GM18868 (cell line): ENCODE measurements around the gene SLCO2B1.
A peak's percentile ranks its signal among the peaks of the same experiment; 100 is the strongest.

Experiments used
- ATAC-seq: cut with Tn5 transposase; IDR thresholded peaks from one replicate; pipeline ENCODE4 v1.9.1; 2021; ENCODE audit warnings: mild to moderate bottlenecking, moderate library complexity; ENCODE audit not compliant: unreplicated experiment

Gene SLCO2B1

DNA sequence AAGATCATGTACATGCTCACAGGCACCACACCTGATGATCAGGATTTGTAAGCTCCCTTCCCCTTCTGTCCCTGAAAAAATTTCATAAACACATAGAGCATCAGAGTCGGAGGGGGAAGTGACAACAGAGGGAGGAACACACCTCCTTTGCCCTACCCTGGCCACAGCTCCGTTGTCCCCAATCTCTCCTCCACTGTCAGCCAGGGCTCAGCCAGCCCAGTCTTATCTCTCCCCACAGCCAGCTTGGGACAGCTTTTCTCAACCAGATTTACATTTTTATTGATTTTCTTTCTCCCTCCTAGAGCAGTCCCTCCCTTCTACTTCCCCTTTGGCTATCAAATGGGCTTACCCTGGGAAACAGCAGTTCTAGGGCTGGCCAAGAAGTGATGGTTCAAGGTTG lies 57.5 kb downstream of the SLCO2B1 start:
- ATAC-seq, result no peak

DNA sequence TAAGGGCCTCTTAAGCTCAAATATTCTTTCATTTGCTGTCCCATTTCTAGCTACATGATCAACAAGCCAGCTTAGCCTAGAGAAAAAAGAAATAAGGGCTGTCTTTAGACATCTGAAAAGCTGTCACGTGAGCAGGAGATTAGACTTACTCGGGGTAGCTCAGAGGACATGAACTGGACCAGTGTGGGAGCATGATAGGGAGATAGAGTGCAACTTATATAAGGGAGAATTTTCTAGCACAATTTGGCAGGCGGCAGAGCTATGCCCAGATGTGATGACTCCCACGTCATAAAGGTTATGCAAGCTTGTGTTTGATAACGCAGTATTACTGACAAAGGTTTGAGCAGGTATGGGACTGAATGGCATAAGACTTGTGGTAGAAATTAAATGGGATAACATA lies 61.5 kb downstream of the SLCO2B1 start:
- no peak for ATAC-seq

DNA sequence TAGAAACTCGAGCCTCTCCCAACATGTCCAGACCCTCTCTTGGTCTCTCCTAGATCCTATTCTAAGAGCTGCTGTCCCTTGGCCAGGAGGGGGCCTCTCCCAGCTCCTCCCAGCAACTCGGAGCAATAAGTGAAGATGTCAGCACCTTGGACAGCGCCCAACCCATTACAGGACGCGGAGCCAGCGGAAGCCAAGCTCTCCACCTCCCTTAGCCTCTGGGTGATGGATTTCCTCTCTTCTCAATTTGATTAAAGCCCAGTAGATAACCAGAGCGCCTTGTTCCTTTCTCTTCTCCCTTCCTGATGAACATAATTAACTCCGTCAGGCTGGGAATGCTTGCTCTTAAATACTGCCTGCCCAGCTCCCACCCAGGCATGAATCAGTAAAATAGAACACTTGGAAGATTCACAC lies 63.5 kb downstream of the SLCO2B1 start:
- ATAC-seq, result no peak

DNA sequence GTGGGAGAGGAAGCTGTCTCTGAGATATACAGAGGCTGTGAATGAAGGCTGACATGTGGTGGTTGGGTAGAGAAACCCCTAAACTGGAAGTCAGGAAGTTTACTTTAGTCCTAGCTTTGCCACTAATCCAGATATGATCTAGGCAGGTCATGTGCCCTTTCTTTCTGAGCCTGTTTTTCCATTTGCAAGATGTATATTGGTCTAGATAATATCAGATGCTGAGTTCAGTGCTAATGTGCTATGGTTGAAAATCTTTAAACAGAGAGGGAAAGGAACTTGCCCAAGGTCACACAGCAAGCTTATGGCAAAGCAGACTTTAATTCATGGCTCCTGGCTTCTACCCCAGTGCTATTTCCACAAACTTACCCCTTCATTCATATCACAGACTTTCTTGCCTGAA lies 63.9 kb downstream of the SLCO2B1 start:
- ATAC-seq, result no peak

DNA sequence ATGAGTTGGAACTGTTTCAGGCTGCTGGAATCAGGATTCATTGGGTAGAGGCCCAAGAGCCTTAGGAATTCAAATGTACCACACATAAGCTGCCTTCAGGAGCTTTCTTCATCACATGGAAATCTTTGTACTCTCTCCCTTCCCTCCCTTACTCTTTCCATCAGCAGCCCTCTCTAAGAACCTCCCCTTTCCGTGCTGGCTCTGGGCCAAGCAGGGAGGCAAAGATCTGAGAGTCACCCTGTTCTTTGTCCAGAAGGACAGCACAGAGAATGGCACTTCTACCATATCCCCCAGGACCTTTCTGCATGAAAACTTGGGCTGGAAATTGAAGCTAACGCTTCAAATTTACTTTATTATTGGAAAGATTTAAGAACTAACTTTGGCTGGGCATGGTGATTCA lies 69.0 kb downstream of the SLCO2B1 start:
- no peak for ATAC-seq

DNA sequence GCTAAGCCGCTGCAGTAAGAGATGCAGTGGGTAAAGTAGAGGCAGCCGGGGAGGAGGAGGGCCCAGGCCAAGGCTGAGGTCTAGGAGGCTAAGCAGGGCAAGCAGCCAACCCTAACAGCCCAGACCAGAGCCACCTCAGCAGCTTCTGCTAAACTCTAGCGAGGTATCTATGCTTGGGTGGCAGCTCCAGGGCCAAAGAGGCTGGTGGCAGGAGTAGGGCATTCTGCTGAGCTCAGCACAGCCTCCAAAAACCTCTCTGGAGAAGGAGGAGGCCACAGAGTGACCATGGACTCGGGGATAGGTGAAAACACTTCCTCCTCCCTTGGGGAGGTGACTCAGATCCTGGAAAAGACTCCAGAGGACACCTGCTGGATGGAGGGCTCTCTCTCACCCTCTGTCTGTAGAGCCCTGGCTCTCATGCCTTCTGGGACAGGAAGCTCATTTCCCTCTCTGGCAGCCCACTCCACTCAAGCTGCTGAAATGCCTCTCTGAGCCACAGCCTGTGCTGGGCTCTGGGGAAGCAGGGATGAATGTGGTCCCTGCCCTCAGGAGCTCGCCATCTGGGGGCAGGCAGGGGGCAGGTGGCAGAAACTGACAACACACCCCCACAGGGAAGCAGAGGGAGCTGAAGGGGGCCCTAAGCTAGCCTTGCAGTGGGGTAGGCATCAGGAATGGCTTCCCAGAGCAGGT lies 73.2 kb downstream of the SLCO2B1 start:
- ATAC-seq, result no peak

DNA sequence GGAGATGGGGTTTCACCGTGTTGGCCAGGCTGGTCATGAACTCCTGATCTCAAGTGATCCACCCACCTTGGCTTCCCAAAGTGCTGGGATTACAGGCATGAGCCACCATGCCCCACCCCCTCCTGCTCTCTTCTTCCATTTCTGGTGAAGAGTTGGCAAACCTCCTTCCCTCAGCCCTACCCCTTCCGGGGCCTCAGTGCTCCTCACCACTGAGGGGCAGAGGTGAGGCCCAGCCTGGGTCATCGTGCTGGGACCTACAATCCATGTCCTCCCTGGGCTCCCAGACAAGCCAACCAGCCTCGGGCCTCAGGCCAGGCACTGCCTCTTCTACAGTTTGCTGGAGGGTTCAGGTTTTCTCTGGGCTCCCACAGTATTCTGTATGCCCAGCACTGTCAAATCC lies 74.9 kb downstream of the SLCO2B1 start:
- ATAC-seq, result no peak

DNA sequence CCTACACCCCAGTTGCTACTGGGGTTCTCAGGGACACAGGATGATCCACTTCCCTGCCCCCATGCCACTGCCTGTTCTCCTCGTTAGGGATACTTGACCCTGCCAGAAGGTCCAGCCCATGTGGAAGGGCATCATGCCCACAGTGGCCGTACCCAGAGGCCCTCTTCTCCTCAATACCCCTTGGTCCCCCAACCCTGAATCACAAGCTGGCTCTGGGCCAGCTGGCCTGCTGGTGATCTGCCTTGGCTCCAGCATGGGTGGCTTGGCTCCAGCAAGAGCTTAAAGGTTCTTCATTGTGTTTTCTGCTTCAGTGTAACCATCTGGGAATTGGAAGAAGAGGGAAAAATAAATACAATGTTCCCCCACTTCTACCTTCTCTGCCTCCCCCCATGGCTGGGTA lies 78.6 kb downstream of the SLCO2B1 start:
- no peak for ATAC-seq

DNA sequence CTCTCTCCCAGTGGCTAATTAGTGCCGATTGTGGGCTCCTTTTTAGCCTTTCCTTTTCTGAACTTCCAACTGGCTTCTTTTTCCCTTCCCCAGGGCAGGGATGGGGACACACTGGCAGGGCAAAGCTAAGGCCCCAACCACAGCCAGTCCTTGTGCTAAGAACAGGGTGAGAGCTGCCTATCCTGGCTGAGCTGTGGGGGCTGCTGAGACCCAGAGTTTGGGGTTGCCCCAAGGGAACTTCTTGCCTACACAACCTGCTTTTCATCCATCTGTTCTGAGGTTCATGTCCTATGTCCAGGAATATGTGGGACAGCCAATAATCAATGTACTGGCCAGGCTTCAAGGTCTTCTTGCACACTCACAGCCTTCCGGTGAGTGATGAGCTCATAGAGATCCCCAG lies 79.7 kb downstream of the SLCO2B1 start:
- ATAC-seq, result no peak

DNA sequence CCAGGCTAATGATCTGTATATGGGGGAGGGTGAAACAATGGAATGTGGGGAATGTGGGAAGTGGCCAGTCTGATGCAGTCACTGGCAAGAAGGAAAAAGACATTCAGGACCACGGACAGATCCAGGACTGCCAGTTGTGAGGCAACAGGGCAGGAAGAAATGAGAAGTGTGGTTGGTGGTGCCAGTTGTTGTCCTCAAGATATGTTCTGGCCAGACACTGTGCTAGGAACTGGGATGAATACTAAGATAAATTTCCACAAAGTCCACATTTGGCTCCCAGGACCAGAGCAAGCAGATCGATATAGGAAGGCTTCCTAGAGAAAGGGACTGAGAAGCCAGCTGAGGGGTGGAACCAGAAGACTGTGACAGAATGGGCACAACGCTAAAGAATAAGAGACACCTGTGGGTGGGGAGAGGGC lies 82.9 kb downstream of the SLCO2B1 start:
- no peak for ATAC-seq

DNA sequence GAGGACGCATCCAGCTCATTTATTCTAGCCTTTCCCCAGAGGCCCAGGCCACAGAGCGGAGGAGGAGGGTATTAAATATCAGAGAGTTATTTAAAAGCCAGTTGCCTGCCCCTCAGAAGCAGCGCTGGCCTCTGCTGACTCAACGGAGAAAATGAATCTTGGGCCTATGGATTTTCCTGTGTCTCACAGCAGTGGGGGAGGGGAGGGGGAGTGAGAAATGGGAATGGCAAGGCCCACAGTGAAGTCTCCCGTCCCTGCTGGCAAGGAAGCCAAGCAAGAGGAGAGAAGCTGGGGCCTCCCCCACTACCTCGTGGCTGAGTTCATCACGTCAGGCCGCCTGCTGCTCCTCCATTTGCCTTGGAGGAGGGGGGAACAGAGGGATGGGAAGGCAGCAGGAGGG lies 85.2 kb downstream of the SLCO2B1 start:
- ATAC-seq, result no peak

DNA sequence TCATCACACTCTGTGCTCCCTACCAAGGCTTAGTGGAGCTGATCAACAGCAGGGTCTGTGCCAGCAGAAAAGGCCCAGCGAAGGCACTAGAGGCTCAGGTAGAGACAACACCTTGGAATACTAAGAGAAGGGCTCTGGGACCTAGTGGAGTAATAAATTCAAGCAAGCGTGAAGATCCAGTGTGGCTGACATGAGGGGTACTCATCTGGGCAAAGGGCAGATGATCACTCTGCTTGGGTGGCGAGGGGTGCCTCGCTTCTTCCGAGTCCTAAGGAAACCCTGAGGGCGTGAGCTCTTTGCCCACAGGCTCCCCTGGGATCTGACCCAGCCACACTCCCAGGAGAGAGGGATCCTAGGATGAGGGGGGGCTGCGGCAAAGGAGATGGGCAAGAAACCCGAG lies 86.1 kb downstream of the SLCO2B1 start:
- ATAC-seq, result no peak

DNA sequence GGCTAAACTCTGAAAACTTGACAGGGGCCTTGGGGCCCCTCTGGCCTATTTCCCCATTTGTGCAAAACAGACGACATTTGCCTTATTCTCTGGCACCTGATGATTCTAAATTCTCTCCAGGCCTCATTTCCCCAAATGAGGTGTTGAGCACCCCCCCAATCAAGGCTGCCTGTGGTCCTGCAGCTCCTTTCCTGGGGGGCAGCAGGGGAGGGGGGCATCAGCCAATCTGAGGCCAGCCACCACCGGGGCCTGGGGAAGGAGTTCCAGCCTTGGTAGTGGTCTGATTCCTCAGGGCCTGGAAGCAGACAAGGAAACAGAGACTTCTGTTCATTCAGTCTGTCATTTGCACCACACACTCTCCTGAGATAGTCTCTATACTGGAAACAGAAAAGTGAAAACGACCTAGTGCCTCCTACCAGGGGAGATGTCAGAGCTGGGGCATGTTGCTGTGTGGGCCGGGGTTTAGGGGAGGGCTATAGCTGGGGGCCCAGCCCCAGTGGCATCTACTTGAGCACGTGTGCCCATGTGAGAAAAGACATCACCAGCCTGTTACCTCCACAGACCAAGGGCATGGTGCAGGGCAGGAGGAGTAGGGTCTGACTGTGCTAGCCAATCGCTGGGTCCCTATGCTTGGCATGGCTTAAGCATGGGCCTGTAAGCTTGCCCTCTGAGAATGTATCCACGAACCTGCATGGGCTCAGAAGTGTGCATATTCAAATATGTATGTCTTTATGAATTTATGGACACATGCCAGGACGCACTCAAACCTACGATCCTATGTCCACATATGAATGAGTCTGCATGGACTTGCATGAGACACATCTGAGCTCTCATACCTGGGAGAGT lies 87.9 kb downstream of the SLCO2B1 start:
- ATAC-seq, result no peak

DNA sequence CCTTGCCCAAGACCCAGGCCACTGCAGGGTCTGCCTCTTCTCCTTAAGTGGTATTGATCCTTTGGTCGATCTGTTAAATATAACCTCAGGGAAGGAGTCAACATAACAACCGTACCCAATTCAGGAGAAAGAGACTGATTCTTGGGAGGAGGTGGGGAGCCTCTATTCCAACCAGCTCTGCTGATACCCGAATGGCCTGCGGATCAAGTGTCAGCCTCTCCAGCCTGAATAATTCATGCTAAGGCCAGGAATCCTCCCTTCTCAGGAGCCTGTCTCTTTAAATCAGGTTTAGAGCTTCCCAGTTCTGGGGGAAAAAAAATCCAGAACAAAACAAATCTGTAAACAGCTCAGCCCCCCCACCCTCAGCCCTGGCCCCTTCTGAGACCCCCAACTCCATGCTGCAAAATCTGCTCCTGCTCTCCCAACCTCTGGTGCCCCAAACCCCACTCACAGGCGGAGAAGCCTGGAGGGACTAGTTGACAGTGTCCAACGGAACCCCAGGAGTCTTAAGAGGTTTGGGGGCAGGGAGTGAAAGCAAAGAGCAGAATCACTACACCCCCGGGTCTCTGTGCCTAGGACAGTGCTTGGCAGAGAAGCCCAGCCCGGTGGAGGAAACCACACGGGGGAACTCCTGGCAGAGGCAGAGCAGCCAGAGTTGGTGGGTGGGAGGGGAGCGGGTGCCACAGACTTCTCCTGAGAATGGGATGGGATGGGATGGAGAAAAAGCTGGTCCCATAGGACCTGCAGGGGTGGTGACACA lies 88.8 kb downstream of the SLCO2B1 start:
- ATAC-seq, result no peak

DNA sequence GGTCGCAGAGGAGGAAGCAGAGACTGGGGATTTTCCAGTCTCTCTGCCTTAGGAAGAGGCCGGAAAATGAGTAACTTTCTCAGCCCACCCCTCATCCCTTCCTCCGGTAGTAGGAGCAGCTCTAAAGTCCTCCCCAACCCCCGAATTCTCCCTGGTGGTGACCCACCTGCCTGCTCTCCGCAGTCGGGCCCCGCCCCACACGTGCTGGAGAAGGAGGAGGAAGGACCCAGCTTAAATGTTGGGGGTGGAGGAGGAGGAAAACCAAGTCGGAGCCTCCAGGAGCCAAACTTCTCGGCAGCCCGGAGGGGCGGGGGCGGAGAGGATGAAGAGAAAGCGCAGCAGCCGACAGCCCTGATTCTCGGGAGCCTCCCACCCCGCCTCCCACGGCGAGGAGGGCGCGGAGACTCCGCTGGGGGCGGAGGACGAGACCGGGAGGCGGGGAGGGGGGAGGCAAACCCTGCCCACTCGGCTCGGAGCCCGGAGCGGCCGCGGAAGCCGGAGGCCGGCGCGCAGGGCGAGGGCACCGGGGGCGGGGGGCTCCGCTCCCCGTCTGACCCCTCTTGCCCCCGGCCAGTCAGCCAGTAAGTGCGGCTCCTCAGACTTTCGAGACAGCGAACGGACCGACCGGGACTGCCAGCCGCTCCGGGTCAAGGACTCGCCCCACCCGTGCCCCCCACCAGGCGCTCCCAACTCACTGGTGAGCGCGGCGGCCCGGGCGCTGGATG lies 89.6 kb downstream of the SLCO2B1 start, which contains the start of gene TPBGL:
TSS of gene TPBGL (plus strand) at position 464 of the 725 bp plus-strand sequence. CDS start 276 bp downstream, outside the sequence.
- ATAC-seq, result no peak

DNA sequence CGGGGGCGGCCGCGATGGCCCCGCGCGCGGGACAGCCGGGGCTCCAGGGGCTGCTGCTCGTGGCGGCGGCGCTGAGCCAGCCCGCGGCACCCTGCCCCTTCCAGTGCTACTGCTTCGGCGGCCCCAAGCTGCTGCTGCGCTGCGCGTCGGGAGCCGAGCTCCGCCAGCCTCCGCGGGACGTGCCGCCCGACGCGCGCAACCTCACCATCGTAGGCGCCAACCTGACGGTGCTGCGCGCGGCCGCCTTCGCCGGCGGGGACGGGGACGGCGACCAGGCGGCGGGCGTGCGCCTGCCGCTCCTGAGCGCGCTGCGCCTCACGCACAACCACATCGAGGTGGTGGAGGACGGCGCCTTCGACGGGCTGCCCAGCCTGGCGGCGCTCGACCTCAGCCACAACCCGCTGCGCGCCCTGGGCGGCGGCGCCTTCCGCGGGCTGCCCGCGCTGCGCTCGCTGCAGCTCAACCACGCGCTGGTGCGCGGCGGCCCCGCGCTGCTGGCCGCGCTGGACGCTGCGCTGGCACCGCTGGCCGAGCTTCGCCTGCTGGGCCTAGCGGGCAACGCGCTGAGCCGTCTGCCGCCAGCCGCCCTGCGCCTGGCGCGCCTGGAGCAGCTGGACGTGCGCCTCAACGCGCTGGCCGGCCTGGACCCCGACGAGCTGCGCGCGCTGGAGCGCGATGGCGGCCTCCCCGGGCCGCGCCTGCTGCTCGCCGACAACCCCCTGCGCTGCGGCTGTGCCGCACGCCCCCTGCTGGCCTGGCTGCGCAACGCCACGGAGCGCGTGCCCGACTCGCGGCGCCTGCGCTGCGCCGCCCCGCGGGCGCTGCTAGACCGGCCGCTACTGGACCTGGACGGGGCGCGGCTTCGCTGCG lies 90.4 kb downstream of the SLCO2B1 start:
- ATAC-seq, result peak; percentile 85

DNA sequence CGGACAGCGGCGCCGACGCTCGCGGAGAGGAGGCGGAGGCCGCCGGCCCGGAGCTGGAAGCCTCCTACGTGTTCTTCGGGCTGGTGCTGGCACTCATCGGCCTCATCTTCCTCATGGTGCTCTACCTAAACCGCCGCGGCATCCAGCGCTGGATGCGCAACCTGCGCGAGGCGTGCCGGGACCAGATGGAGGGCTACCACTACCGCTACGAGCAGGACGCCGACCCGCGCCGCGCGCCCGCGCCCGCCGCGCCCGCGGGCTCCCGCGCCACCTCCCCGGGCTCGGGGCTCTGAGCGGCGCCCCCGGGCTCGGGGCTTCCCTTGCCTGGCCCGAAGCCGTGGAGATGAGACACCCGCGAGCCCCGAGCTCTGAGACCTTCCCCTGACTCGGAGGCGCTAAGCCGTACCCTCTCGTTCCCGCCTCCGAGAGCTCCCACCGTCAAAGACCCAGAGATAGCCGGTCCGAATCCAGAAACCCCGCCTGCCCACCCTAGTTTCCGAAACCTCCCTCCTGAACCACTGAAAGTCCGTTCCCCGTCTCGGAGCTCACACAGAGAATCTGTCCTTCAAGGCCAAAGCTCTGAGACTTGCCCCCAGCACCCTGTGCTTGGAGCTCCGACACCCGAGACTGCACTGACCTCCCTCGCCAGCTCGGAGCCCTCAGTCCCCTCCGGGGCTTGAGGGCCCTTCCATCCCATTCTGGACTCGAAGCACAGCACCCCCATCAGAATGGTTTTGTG lies 91.2 kb downstream of the SLCO2B1 start:
- ATAC-seq, result no peak

DNA sequence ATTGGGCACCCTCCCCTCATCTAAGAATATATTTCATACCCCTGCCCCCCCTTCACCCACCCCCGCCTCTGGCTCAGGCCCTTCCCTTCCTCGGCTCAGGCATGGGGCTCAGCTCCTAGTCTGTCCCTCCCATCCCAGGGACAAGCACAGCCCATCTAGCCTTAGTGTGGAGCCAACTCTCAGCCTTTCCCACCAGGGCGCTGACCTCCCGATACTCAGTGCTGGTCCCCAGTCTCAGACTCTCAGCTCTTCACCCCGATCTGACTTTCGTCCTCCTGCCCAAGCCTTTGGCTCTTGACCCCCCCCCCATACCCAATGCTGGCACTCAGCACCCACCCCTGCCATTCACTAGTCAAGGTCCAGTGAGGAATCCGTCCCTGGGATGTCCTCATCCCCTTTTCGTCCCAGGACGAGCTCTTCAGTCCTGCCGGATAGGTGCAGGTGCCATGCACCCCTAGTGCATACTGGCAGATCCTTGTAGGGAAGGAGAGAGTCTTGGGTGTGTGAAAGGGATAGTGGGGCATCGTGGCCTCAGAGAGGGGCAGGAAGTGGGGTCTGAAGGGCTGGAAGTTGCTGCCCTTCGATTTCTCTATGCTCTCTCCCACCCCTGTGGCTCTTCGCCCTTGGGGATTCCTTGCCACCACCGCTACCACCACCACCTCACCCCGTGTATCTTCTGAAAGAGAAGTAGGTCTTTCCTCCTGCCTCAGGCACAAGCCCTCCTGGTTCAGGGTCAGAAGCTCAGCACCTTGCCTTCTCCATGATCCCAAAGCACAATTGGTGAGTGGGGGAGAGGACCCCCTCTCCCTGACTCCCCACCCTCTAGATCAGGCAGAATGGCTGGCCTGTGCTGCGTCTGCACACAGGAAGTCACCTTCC lies 92.1 kb downstream of the SLCO2B1 start:
- no peak for ATAC-seq
